ENCODE results near the gene HOXD9. TPM values are rescaled to one million over a fixed set of nuclear protein-coding genes. Genes with fewer than 3 reads are reported as not detected.

HOXD9 gene
- total RNA-seq, 1 donor = 0.36 TPM

DNA sequence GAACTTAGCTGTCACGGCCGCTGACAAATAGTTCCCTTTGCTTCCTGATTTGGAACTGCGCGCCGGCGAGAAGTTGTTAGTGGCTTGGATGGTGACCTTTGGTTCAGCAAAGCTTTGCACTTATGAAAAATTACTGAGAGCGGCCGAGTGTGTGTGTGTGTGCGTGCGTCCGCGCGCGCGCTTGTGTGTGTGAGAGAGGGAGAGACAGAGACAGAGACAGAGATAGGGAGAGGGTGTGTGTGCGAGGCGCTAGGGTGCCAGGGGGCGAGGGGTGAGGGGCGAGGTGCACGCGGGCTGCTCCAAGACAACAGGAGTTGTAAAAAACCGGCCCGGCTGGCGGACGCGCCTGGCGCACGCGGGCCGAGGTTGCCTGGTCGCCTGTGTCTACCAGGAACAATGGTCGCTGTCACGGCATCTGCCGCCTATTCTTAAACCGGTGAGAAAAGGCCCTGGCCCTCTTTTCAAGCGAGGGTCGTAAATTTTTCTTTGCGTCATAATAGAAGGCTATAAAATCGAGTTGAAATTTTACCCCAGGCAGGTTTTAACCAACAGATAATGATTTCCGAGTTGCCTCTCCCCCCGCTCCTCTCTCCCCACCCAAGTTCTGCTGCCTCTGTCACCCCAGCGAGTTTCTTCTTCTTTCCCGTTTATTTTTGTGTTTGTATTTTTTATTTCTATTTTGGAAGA lies 35.1 kb downstream of the HOXD9 start:
- H4K20me1 ChIP-seq (ENCODE audit: insufficient read depth, low read length) = no peaks in the 10 kb centered on the region
- peaks cover 12% of the 10 kb centered on the region for H3K4me1 ChIP-seq (ENCODE audit: insufficient read depth, low read length)
- H3K79me2 ChIP-seq (ENCODE audit: insufficient read depth, low read length) = no peaks in the 10 kb centered on the region
- TF ChIP-seq, protein P1, sequence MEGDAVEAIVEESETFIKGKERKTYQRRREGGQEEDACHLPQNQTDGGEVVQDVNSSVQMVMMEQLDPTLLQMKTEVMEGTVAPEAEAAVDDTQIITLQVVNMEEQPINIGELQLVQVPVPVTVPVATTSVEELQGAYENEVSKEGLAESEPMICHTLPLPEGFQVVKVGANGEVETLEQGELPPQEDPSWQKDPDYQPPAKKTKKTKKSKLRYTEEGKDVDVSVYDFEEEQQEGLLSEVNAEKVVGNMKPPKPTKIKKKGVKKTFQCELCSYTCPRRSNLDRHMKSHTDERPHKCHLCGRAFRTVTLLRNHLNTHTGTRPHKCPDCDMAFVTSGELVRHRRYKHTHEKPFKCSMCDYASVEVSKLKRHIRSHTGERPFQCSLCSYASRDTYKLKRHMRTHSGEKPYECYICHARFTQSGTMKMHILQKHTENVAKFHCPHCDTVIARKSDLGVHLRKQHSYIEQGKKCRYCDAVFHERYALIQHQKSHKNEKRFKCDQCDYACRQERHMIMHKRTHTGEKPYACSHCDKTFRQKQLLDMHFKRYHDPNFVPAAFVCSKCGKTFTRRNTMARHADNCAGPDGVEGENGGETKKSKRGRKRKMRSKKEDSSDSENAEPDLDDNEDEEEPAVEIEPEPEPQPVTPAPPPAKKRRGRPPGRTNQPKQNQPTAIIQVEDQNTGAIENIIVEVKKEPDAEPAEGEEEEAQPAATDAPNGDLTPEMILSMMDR (IDR thresholded peaks at IDR 0.05; ENCODE audit: extremely low read depth, low read depth, low read length) = no peak
- H3K36me3 ChIP-seq (ENCODE audit: insufficient read depth, low read length) = no peaks in the 10 kb centered on the region
- H3K27ac ChIP-seq (ENCODE audit: low read depth, low read length) = no peak overlapping the region
- H3K9me3 ChIP-seq (ENCODE audit: low read depth, low read length) = no peaks in the 10 kb centered on the region
- H2AFZ ChIP-seq (ENCODE audit: low read length) = no peak overlapping the region
- H3K27me3 ChIP-seq (ENCODE audit: insufficient read depth, low read length) = peaks cover 37% of the 10 kb centered on the region
- no peak overlapping the region for H3K4me2 ChIP-seq (ENCODE audit: insufficient read depth, low read length)
- H3K4me3 ChIP-seq (ENCODE audit: insufficient read depth, low read length) = no peak overlapping the region
- no peak for DNase-seq (ENCODE audit: insufficient read length, low spot score, missing footprints)

DNA sequence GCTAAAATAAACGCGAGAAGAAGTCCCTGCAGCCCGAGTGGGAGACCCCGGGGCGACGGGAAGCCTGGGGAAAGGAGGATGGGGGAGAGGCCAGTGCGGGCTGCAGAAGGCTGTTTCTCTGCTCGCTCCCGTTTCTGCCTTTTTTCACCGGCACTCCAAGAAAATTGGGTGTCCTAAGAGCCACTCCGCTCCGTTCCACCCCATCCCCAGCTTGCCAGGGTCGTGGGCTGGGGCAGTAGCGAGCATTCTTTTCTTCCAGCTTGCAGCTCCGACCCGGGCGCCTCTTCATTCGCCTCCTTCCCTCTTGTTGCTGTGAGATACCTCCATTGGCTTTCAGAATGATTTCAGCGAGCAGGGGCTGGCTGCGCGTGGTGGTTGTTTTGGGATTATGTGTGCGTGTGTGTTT lies 35.7 kb downstream of the HOXD9 start:
- peaks cover 42% of the 10 kb centered on the region for H3K27me3 ChIP-seq (ENCODE audit: insufficient read depth, low read length)
- H3K4me2 ChIP-seq (ENCODE audit: insufficient read depth, low read length) = no peak overlapping the region
- no peaks in the 10 kb centered on the region for H3K9me3 ChIP-seq (ENCODE audit: low read depth, low read length)
- peaks cover 12% of the 10 kb centered on the region for H3K4me1 ChIP-seq (ENCODE audit: insufficient read depth, low read length)
- TF ChIP-seq, protein P1 (IDR thresholded peaks at IDR 0.05; ENCODE audit: extremely low read depth, low read depth, low read length) = no peak
- no peak overlapping the region for H3K27ac ChIP-seq (ENCODE audit: low read depth, low read length)
- no peak overlapping the region for H3K4me3 ChIP-seq (ENCODE audit: insufficient read depth, low read length)
- no peaks in the 10 kb centered on the region for H3K36me3 ChIP-seq (ENCODE audit: insufficient read depth, low read length)
- H3K79me2 ChIP-seq (ENCODE audit: insufficient read depth, low read length) = no peaks in the 10 kb centered on the region
- DNase-seq (ENCODE audit: insufficient read length, low spot score, missing footprints) = no peak
- no peak overlapping the region for H2AFZ ChIP-seq (ENCODE audit: low read length)
- no peaks in the 10 kb centered on the region for H4K20me1 ChIP-seq (ENCODE audit: insufficient read depth, low read length)

DNA sequence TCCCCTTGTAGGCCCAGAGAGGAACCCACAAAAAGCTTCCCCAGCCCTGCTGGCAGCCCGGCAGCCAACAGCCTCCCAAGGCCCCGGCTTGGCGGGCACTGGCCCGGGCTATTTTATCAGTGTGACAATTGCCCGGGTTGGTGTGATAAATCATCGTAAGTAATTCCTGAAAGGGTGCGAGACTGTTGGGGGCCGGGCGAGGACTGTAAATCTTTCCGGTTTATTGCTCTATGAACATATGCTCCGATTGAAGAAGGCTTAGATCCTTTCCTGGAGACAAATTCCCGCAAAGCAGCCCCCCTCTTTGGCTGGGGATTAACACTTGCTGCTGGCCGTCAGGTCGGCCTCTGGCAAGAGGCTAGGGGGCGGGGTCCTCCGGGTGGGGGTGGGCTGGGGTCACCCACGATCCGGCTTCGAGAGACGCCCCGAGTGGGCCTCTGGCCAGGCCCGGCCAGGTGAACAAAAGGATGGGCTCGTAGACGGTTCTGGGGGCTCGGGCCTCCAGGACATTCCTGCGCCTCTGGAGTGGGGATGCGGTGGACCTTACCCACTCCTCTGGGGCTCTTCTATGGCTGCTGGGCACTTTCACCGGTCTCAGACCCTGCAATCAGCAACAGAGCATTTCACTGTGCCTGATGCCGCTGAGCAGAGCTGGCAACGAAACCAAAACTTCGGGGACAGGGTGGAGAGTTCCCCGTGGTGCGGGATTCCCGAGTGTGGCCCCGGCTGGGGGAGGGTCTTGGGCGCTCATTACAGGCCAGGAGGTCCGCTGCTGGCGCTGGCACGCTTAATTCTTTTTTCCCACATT lies 36.5 kb downstream of the HOXD9 start:
- Histone ChIP-seq H3K79me2 (ENCODE audit: insufficient read depth, low read length) (no peaks in the 10 kb centered on the region), H3K36me3 (ENCODE audit: insufficient read depth, low read length) (no peaks in the 10 kb centered on the region), H3K4me3 (ENCODE audit: insufficient read depth, low read length) (no peak overlapping the region), H2AFZ (ENCODE audit: low read length) (no peak overlapping the region), H3K4me2 (ENCODE audit: insufficient read depth, low read length) (peak overlapping the region; percentile 86), H3K27ac (ENCODE audit: low read depth, low read length) (no peak overlapping the region), H4K20me1 (ENCODE audit: insufficient read depth, low read length) (no peaks in the 10 kb centered on the region), H3K4me1 (ENCODE audit: insufficient read depth, low read length) (peaks cover 12% of the 10 kb centered on the region), H3K9me3 (ENCODE audit: low read depth, low read length) (no peaks in the 10 kb centered on the region), H3K27me3 (ENCODE audit: insufficient read depth, low read length) (peaks cover 51% of the 10 kb centered on the region)
- TF ChIP-seq, protein P1 (IDR thresholded peaks at IDR 0.05; ENCODE audit: extremely low read depth, low read depth, low read length) = no peak
- peak; percentile 87 for DNase-seq (ENCODE audit: insufficient read length, low spot score, missing footprints)

DNA sequence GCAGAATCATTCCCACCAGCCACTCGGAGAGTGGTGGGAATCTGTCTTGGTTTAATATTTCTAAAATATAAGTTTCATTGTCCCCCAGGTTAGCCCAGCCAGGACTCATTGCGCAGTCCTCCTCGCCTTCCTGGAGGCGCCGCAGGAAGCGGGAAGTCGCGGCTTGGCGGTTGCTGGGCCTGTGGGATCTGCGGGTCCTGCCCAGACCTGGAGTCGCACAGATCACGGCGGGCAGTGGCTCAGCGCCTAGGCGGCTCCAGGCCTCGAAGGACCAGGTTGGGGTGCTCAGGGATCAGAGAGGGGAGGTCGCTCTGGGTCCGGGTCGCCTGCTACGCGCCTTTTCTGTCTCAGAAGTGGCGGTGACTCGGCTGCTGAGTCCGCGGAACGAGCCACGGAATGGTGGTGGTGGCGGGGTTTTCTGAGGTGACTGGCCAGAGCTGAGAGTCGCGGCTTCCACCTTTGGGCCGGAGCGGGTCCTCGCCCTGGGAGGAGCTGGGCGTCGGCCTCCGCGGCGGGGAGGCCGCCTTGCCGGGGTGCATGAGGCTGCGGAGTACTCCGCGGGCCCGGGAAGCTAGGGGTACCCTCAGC lies 37.2 kb downstream of the HOXD9 start:
- TF ChIP-seq, protein P1 (IDR thresholded peaks at IDR 0.05; ENCODE audit: extremely low read depth, low read depth, low read length) = no peak
- Histone ChIP-seq H3K36me3 (ENCODE audit: insufficient read depth, low read length) (no peaks in the 10 kb centered on the region), H4K20me1 (ENCODE audit: insufficient read depth, low read length) (no peaks in the 10 kb centered on the region), H3K4me3 (ENCODE audit: insufficient read depth, low read length) (peak overlapping the region; percentile 63), H2AFZ (ENCODE audit: low read length) (peak overlapping the region; percentile 56), H3K79me2 (ENCODE audit: insufficient read depth, low read length) (no peaks in the 10 kb centered on the region), H3K4me2 (ENCODE audit: insufficient read depth, low read length) (peak overlapping the region; percentile 86), H3K27ac (ENCODE audit: low read depth, low read length) (no peak overlapping the region), H3K9me3 (ENCODE audit: low read depth, low read length) (no peaks in the 10 kb centered on the region), H3K27me3 (ENCODE audit: insufficient read depth, low read length) (peaks cover 58% of the 10 kb centered on the region), H3K4me1 (ENCODE audit: insufficient read depth, low read length) (peaks cover 12% of the 10 kb centered on the region)
- peak; percentile 88 for DNase-seq (ENCODE audit: insufficient read length, low spot score, missing footprints)
